Kidney tubule cell (primary cell): ENCODE results near the gene RFX2.
"Not testable (repeated sequence)": the region's sequence is repeated elsewhere in the genome, so short reads cannot be mapped to it uniquely, and the experiment has no call there.

Source experiments
- DNase-seq: peaks from one replicate; pipeline ENCODE4 v3.0.0-alpha.2; 2018; ENCODE audit warnings: low spot score

RFX2 gene

DNA sequence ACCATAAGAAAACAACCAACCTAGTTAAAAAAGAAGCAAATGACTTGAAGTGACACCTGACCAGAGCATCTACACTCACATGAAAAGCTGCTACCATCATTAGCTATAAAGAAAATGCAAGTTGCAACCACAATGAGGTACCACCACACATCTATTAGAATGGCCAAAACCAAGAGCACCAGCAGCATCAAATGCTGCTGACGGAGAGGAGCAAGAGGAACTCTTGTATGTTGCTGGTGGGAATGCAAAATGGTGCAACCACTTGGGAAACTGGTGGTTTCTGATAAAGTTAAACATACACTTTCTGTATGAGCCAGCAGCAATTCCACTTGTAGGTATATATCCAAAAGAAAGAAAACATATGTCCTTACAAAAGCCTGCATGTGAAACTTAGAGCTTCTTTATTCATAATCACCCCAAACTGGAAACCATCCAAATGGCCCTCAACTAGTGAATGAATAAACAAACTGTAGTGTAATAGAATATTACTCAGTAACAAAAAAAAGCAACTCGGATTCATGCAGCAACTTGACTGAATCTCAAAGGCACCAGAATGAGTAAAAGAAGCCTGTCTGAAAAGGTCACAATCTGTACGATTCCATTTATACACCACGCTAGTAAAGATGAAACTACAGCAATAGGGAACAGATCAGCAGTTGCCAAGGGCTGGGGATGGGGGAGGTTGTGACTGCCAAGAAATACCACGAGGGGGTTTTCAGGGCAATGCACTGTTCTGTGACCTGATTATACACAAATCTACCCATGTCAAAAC is 71.5 kb downstream of the RFX2 start:
- no peak for DNase-seq

DNA sequence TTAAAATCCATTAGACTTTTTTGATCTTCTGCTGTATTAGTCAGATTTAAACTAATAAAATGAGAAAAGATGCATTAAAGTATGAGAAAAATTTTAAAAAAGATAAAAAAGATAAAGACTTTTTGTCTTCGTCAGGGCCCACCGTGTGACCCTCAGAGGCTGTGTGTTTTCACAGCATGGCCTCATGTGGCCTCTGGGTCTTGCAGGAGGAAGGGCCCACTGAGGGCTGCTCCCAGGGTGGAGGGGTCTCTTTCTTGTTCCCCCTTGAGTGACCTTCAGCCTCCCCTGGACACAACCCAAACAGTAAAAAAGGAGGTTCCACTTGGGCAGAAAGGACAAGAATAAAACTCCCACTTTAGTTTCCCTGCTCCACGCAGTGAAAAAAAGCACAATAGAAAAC is 75.3 kb downstream of the RFX2 start:
- DNase-seq, result no peak

DNA sequence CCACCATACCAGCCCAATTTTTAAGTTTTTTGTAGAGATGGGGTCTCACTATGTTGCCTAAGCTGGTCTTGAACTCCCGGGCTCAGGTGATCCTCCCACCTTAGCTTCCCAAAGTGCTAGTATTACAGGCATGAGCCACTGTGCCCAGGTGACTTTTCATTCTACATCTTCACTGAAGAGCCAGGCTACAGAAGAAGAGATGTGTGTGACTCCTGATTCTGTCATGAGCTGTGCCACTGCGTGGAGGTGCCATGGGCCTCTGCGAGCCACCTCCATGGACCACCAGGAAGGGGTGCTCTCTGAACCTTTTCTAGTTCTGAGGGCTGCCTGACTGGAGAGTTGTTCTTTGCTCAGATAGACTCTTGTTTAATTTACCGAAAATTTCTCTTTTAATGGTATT is 75.8 kb downstream of the RFX2 start:
- DNase-seq, result no peak

DNA sequence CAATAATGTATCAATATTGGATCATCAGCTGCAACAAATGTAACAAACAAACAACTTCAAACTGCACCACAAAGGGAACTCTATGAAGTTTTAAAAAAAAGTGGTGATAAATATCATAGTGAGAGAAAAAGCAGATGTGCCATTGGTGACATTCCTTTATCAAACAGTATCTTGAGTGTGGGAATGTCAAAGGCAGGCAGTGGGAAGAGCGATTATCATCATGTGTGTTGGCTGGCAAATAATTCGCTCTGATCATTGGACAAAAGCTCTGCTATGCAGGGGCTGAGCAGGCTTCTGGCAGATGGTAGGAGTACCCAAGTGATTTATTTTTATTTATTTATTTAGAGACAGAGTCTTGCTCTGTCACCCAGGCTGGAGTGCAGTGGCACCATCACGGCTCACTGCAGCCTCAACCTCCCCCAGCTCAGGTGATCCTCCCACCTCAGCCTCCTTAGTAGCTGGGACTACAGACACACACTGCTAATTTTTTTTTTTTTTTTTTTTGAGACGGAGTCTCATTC is 76.5 kb downstream of the RFX2 start:
- no peak for DNase-seq

DNA sequence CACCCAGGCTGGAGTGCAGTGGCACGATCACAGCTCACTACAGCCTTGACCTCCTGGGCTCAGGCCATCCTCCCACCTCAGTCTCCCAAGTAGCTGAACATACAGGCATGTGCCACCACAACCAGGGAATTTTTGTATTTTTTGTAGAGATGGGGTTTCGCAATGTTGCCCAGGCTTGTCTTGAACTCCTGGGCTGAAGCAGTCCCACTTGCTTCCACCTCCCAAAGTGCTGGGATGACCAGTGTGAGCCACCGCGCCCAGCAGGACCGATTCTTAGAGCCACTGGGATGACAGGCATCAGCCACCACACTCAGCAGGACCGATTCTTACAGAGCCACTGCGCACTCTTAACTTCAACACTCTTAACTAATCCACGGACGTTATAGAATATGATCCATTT is 77.5 kb downstream of the RFX2 start:
- no peak for DNase-seq

DNA sequence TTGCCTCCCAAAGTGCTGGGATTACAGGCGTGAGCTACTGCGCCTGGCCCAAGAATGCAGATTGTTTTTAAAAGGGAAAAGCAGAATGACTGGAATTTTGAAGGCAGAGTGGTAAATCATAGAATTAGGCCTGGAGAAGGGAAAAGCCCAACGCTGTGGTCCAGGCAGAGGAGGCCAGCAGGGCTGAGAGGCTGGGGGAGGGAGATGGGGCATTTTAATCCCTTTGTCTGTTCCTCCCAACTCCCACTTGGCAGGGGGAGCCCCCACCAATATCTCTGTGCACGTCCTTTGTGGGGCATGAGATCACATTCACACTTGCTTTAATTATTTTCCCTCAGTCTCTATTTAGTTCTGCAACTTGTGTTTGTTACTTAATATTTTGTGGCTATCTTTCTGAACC is 77.9 kb downstream of the RFX2 start:
- no peak for DNase-seq

DNA sequence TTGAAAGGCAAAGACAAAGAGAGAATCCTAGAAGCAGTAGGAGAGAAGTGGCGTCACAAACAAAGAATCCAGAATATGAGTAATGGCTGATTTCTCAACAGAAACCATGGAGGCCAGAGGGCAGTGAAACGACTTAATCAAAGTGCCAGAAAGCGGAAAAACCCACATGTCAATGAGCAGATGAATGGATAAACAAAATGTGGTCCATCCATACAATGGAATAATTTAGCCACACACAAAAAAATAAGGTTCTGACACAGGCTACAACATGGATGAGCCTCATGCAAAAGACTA is 80.1 kb downstream of the RFX2 start:
- peak; percentile 39 for DNase-seq

DNA sequence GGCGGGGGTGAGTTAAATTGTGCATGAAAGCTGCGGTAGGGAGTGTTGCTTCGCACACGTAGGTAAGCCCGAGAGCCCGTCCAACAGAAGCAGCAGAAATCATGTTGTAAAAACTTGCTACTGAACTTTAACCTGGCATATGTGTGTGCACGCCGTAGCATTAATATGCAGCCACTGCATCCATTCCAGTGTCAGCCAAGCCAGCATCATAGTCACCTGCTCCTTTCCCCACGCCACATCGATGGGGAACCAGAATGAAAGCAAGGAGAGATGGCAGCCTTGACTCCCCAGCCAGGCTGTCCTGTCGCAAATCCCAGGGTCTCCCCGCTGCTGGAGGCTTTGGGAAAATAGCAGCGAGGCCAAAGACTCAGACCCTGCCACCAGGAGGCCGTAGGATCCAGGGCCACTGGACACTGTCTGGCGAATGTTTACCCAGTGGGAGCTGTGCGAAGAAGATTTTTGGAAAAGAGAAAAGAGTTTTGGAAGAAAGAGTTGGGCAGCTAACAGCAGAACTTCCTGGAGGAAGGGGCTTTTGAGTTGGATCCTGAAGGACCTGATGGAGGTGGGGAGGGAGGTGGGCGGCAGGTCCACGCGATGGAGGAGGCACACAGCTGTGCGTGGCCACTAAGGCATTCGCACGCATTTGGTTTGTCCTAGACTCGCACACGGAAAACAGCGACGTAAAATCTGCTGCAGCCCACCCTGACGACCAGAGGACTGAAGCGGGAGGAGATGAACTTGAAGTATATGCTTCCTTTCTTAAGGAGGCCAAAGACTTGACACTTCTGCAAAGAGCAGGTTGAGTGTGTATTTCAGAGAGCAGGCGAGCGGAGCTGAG is 83.7 kb downstream of the RFX2 start:
- no peak for DNase-seq

DNA sequence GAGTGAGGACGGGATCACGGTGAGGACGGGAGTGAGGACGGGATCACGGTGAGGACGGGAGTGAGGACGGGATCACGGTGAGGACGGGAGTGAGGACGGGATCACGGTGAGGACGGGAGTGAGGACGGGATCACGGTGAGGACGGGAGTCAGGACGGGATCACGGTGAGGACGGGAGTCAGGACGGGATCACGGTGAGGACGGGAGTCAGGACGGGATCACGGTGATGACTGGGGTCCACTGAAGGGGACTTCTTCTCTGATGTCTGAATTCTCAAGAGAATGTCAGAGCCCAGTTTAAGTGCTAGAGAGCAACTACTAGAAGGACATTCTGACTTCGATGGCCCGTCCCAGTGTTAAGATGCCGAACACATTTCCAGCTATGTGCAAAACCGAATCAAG is 85.5 kb downstream of the RFX2 start:
- not testable (repeated sequence) for DNase-seq

DNA sequence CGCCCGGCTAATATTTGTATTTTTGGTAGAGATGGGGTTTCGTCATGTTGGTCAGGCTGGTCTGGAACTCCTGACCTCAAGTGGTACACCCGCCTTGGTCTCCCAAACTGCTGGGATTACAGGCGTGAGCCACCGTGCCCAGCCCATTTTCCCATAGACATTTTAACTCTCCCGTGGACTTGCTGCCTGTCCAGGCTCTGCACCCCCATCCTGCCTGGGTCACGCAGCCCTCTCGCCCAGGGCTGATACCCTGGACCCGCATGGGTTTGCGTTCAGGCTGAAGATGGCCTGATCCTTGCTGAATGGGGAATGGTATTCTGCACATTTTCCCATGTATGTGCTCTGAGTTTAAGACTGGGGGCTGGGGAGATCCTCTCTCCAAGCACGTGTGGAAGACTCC is 86.4 kb downstream of the RFX2 start:
- DNase-seq, result no peak

DNA sequence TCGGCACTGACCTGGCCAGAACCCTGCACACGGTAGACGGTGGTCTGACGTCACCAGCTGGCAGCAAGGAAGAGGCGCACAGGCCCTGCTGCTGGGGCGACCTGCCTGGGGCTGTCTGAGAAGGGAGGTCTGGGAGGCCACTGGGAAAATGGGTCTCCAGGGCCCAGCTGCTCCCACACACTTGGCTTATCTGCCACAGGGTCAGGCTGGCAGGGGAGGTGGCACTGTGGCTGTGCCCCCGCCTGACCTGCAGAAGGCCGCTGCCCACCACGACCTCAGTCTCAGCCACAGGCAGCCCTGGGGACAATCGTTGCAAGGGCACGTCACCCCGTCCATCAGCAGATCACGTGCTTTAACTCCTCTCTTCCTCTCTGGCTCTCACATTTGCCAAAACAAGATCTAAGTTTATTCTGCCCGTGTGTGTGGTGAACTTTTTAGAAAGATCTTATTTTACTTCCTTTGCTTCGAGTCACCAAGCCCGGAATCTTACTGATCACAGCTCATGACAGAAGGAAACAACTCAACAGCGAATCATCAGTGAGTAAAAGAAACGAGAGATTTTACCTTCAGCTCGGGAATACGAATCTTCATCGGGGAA is 87.1 kb downstream of the RFX2 start:
- DNase-seq, result peak; percentile 73

DNA sequence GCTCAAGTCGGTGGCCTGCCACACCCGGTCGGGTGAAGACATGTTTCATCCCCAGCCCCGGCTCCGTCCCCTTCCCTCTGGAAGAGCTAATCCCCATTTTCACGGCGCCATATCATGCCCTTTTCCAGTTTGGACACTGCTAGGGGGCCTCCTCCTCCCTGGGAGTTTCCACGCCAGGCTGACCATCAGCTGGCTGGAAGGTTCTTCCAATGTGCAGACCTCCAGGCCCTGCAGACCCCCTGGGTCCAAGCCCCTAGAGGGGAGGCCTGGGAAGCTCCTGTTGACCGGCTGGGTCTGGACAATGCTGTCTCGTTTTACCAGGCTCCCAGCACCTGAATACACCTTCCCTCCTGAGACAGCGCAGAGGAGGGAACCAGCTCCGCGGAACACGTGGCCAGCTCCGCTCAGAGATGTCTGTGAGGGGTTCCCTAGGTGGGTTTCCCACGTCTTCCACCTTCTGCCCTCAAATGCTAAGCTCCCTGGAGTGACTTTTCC is 87.7 kb downstream of the RFX2 start:
- DNase-seq, result no peak

DNA sequence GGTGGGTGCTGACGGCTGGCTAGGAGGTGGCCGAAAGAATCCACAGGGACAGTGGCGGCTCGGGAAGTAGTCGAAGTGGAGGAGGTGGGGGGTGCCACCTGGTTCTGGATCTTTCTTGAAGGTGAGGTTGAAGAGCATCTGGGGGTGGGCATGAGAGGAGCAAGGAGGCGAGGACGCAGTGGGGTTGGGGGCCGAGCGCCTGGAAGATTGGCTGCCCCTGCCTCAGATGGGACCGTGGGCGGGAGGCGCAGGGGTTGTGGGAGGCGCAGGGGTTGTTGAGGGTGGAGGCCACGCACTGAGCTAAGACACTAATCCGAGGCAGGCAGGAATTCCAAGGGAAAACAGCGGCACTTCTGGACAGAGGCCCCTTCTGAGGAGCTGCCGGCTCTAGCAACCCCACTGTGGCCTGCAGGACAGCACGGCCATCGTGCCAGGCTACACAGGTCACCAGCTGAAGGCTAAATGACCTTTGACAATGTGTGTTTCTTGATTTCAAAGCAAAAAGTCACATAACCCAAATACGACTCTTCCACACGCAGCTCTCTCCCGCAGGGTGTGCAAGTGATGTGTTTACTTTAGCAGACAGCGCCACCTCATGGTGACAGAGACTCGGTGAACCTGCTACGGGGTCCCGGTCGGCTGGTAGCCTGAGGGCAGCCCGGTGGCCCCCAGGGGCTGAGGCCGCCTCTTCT is 88.3 kb downstream of the RFX2 start:
- peak; percentile 69 for DNase-seq

DNA sequence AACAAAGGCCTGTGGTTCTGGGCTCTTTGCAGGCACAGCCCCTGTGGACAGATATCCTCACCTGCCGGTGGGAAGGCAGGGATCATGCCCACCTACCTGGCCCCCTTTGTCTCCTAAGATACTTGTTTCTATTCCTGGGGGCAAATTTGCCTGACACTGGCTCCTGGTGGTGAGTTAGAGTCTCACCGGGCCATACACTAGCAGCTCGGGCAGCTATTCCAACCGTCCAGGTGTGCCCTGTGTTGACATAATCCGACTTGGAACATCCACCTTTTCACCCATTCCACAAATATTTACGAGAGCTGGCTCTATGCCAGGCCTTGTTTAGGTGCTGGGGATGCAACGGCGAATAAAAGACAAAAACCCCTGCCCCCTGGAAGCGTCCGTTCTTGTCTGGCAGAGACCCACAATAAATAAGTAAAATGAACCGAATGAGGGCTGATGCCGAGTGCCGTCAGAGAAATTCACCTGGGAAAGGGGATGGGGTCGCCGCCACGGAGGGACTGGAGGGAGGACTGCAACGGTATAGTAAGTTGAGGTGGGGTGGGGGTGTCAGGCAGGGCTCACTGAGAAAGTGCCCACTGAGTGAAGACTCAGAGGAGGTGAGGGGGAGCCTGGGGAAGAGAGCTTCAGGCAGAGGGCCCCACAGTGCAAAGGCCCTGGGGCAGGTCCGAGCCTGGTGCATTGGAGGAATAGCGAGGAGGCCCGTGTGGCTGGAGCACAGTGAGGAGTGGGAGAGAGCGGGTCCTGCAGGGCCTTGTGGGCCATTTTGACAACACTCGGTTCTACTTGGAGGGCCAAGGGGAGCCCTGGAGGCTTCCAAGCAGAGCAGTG is 89.1 kb downstream of the RFX2 start:
- no peak for DNase-seq

DNA sequence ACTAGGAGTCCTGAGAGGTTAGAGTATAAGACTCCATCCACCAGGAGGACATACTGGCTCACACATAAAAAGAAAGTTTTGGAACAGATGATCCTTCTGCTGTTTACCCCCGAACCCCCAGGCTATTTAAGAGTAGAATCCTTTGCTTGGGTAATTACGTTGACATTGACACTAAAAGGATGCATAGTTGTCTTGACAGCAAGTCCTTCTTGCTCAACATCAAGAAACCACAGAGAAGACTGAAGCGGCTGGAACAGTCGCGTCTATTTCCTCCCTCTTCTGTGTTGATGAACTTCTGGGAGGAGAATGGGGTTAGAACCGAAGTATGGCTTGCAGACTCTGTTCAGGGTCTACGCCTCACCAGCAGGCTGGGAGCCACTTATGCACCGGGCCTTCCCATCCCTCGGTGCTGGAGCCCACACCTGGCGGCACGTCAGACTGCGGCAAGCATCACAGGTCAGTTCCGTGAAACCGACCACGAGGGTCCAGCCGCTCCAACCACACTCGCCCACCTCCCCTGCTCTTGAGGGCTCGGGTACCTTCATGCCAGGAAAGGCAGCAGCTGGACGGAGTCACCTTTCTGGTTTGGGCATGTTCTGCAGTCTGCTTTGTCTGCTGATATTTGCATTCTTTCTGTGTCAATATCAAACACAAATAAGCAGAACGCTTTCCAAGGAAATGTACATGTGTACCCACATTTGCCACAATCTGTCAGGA is 90.0 kb downstream of the RFX2 start:
- DNase-seq, result no peak

DNA sequence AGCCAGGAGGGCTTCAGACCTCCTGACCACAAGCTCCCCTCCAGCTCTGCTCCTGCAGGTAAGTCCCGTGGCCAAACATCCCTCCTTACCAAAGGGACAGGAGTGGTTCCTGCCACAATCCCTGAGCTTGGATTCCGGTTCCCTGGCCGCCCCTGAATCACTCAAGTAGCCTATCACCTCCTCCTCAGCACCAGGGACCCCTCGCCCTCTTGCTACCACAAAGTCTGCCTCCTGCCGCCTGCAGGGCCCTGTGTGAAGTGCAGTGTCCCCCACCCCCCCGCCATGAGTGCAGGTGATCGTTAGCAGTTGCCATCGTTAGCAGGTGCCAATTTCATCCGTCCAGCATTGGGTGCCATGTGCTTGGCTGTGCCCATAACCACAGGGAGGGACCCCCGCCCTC is 91.5 kb downstream of the RFX2 start:
- DNase-seq, result no peak

DNA sequence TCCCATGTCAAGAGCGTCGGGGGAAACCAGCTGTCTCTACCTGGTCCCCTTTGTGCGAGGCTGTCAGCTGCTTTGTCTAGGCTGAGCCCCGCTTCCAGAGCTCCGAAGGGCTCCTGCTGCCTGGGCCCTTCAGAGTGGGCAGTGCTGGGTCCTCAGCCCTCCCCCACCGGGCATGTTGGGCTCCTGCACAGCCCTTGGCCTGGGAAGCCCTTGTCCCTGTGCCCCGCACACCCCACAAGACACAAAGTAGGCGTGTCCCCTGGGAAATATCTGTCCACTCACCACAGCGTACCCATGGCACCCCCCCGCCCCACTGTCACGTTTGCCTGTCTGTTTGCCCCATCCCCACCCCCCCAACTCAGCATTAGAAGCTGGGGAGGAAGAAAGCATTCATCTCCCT is 92.7 kb downstream of the RFX2 start:
- DNase-seq, result no peak

DNA sequence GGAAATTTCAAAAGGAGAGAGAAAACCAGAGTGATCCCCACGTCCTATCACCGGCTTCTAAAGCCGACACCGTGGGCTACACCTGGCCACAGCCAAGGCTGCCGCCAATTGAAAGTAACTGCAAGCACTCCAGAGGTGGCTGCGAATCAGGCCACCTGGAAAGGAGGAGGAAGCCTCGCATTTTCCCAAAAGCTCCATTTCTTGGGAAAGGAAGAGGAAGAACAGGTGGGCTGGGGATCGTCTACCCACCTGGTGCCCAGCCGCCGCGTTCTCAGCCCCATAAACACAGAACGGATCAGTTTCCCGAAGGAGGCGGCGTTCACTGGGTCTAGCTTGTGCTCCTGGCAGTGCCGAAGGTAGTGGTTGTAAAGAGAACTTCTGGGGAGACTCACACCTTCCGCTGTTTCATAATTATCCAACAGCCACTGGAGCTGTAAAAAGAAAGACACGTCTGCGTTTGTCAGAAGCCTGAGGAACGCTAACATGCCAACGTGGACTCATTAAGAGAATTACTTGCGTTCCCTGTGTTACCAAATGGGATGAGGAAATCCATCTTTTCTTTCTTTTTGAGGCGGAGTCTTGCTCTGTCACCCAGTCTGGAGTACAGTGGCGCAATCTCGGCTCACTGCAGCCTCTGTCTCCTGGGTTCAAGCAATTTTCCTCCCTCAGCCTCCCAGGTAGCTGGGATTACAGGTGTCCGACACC is 94.3 kb downstream of the RFX2 start:
- DNase-seq, result no peak

DNA sequence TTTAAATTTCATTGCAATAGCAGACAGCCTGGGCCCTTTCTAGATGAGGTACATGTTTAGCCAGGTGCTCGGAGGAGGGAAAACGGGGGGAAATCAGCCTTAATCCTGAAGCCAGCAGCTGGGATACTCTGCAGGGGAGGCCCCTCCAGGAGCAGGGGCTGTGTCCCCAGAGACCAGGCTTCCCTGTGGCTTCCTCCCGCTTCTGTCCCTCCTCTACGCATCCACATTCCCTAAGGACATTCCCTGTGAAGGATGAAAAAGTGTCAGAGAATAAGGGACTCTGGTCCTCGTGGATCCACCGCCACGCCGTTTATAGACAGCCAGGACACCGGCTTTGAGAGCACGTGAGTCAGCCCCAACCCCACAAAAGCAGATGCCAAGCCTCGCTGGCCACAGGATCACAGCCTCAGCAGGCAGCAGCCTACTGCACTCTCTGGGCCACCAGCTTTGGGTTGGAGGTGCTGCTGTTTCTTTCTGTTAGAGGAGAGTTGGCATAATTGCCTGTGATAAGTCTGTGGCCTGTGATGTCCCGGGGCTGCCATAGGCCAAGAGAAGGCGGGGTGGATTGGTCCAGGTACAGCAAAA is 95.7 kb downstream of the RFX2 start:
- no peak for DNase-seq
